ENCODE measurements around the gene CAGE1.

- TF ChIP-seq CTCF (IDR thresholded peaks at IDR 0.05) = no peak
- no peak for TF ChIP-seq ZFX (IDR thresholded peaks at IDR 0.05; ENCODE audit: borderline replicate concordance)
Measured at GRCh38 chr6:7402716-7403115, 13.2 kb upstream of the CAGE1 start.
